GM19467 (cell line): ENCODE measurements around the gene CCNL1.

Source experiments
- ATAC-seq: cut with Tn5 transposase; IDR thresholded peaks from one replicate; pipeline ENCODE4 v1.9.1; 2021; ENCODE audit warnings: mild to moderate bottlenecking, moderate library complexity; ENCODE audit not compliant: unreplicated experiment

CCNL1 gene

GRCh38 chr3:157147099-157147803, 12.7 kb downstream of the CCNL1 start:
- no peak for ATAC-seq

DNA sequence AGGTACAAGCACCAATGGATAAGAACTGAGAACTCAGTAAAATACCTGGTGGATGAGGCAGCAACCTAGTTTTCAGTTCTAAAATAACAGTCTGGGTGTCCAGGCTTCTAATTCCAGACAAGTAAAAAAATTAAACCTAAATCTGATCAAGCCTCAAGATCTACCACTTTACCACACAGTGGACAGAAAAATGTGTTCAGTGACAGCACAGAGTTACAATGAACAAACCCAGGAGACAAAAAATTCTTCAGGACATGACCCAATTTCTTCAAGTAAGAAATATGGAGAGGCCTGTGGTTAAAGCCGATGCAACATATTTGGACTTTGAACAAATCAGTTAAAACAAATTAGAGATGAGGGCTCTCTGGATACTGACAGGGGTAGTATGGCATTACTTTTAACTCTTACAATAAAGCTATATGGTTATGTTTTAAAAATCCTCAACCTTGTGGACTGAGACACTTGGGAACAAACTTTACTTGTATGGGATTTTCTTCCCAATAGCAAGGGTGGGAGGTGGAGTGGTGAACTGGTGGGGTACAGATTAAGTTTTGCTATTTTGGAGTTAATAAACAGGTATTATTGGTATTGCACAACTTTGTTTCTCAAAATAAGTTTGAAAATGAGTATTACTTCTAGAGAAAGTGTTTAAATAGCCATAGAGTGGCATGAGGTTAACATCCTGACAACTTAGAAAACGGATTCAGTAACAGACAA, 14.2 kb downstream of the CCNL1 start:
- no peak for ATAC-seq

- no peak for ATAC-seq
These were observed 17.6 kb downstream of the CCNL1 start for GRCh38 chr3:157142315-157142714.

GRCh38 chr3:157139938-157140534, 19.9 kb downstream of the CCNL1 start:
- no peak for ATAC-seq

DNA sequence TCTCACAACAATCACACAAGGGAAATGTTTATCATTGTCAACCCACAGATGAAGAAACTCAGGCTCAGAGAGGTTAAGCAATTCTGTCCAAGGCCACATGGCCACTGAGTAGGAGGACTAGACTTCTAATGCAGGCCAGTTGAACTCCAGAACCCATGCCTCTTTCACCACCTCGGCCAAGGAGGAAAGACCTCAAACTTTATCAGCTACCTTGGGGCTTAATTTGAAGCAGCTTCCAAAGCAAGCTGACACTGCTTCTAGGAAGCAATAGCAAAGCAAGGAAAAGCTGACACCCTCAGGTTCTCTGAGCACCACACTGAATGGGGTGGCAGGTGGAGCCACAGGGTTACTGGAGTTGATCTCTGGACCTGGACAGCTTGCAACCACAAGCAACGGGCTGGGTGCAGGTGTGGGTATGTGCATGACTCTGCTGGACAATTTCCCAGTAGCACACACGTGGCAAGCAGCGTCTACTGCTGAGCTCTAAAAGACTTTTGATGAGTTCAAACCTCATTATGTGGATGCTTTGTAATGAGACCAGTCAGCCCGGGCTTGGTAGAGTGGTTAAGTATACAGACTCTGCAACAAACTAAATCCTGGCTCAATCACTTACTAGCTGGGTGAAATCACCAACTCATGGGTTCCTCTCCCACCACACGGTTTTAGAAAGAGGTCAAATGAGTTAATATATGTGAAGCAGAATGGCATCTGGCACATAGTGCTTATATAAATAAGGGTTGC, 23.1 kb downstream of the CCNL1 start:
- no peak for ATAC-seq

- ATAC-seq = no peak
These were observed 24.1 kb downstream of the CCNL1 start for GRCh38 chr3:157135671-157136396.

DNA sequence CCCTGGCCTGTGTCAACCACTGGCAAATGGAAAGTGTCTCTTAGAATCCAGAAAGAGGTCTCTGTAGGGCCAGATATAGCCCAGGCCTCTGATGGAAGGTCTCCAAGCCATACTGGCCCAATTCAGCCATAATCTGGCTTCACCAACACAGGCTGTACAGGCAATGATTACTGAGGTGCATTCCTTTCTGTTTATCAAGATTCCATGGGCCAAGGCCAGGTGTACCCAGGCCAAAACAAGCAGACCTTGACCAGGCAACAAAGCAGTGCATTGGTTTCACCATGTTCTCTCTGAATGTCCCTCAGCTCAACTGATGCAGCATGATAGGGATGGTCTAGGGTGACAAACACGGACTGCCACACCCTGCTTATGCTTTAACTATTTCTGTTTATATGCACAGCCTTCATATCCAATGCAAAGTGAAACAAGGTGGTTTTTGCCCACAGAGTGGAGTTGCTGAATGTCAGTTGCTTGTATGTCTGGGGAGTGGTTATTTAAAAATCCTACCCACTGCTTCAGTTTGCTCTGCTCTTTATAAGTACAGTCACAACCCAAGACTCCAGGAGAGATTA, 25.2 kb downstream of the CCNL1 start:
- ATAC-seq = no peak

- no peak for ATAC-seq
These were observed 26.3 kb downstream of the CCNL1 start for GRCh38 chr3:157133434-157134320.

- ATAC-seq = no peak
These were observed 27.0 kb downstream of the CCNL1 start for GRCh38 chr3:157132936-157133335.

DNA sequence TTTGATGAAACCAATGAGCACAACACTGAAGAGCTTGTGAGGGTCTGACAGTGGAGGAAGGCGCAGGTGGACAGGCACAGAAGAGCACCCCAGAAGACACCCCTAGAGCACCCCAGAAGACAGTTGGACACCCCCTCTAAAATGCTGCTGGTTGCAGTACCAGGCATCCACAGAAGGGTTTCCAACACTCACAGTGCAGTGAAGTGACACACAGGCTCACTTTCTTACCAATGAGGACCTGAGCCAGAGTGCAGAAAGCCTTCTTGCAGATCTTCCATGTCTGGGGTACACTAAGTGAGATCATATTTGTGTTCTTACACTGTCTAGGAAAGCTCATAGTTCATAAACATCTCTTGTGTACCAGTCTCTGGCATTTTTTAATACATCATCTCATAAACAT, 27.6 kb downstream of the CCNL1 start:
- ATAC-seq = no peak

GRCh38 chr3:157131861-157132260, 28.1 kb downstream of the CCNL1 start:
- no peak for ATAC-seq

GRCh38 chr3:157130467-157131251, 29.3 kb downstream of the CCNL1 start:
- no peak for ATAC-seq

DNA sequence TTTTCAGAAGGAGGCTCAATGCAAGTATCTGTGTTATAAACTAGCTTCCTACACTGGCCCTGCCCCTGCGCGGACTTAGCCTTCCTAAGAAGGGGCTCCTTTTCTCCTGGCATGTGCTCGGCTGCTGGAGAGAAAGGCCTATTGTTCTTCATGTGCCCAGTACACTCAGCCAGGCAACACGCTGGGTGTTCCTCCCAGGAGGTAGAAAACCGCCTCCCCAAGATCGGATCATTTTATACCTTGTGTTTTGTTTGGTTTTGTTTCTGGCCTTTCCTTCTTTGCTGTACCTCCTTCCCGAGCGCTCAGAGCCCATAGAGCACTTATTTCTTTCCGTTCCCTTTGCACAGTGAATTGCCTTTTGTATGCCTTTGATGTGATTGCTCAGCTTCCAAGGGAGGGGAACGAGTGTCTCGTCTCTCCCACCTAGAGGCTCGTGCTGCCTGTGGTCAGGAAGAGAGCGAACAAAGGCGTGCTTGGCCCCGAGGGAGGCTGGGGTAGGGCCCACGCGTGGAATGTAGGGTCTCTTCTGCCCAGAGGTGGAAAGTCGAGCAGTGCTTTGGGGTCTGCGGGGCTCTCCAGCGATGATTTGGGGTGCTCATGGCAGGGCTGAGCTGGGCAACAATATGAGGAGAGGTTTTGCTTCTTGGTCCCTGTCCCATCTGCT, 30.0 kb downstream of the CCNL1 start:
- ATAC-seq = no peak

- ATAC-seq = no peak
These were observed 30.9 kb downstream of the CCNL1 start for GRCh38 chr3:157128771-157129681.

DNA sequence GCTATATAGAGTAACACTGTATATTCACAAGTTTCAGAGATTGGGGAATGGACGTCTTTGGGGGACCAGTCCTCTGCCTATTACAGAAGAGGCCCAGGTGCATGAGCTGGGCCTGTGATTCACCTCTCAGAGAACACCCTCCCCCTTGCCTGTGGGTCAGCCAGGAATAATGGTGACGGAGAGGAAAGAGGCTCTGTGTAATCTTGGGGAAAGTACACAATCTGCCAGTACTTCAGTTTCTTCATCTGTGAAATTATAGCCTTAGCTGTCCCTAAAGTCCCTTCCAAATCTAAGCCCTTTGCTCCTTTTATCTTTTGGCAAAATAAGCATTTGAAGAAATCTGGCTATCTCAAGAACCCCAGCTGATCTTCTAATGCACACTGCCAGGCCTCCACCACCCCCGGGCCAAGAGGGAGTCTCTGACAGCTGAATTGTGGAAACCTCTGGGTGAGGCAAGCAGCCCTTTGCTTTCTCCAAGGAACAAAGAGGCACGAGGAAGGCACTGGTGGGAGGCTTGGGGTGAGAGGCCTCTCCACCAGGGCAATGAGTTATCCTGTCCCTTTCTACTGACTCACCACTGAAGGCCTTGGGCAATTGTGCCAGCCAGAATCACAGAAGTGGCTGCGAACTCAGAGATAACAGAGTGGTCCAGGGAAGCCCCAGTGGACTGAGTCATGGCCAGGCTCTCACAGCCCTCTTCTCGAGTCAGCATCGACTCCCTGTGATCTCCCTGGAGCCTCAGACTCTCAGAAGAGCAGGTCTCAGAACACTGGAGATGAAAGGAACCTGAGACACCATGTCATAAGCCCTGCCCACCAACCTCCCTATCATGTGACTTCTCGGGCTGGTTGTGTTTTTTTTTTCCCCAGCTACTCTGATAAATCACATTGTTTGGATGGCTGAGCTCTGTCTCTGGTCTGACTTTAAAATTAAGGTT, 31.8 kb downstream of the CCNL1 start:
- no peak for ATAC-seq

GRCh38 chr3:157127268-157127667, 32.7 kb downstream of the CCNL1 start:
- ATAC-seq = no peak
